ENCODE measurements around the gene MNAT1.

The MNAT1 gene

GRCh38 chr14:60972295-60972694, 237.7 kb downstream of the MNAT1 start:
- no peak for DNase-seq

- DNase-seq, result no peak
Measured at GRCh38 chr14:60973070-60973469, 238.5 kb downstream of the MNAT1 start.

- no peak for DNase-seq
Measured at GRCh38 chr14:60974090-60974651, 239.6 kb downstream of the MNAT1 start.

GRCh38 chr14:60975551-60975950, 241.0 kb downstream of the MNAT1 start:
- no peak for DNase-seq

- DNase-seq, result no peak
Measured at GRCh38 chr14:60977847-60978246, 243.3 kb downstream of the MNAT1 start.

GRCh38 chr14:60980811-60981632, 246.5 kb downstream of the MNAT1 start, which contains the start of the genes SLC38A6 and TRMT5:
Gene SLC38A6, plus strand, starts transcription at chr14:60981245. Its CDS starts 33 bp downstream, at chr14:60981278.
Gene TRMT5, minus strand, starts transcription at chr14:60981079. Its CDS starts 106 bp downstream, at chr14:60980973.
- DNase-seq, result peak; percentile 99

- peak; percentile 64 for DNase-seq
Measured at GRCh38 chr14:60981633-60982455, 247.3 kb downstream of the MNAT1 start.

GRCh38 chr14:60984196-60984595, 249.6 kb downstream of the MNAT1 start:
- DNase-seq, result no peak

GRCh38 chr14:60986500-60986899, 251.9 kb downstream of the MNAT1 start:
- DNase-seq, result no peak

GRCh38 chr14:60989599-60989998, 255.0 kb downstream of the MNAT1 start:
- DNase-seq, result no peak

- DNase-seq, result no peak
Measured at GRCh38 chr14:60998617-60999016, 264.1 kb downstream of the MNAT1 start.

- no peak for DNase-seq
Measured at GRCh38 chr14:60999536-60999935, 265.0 kb downstream of the MNAT1 start.

- no peak for DNase-seq
Measured at GRCh38 chr14:61003571-61003970, 269.0 kb downstream of the MNAT1 start.

GRCh38 chr14:61019537-61019936, 285.0 kb downstream of the MNAT1 start:
- no peak for DNase-seq

All from islet precursor cell (in vitro differentiated cells).